Activated CD4-positive, alpha-beta T cell treated with anti-CD3 and anti-CD28 coated beads, Interleukin-2, amount 10 ng/mL, durations not matched to agents 7 days and 5 days (primary cell): Measurements from ENCODE around the gene PRRT2. TPM values are rescaled to one million over a fixed set of nuclear protein-coding genes. Genes with fewer than 3 reads are reported as not detected.
"Not testable (repeated sequence)": the region's sequence is repeated elsewhere in the genome, so short reads cannot be mapped to it uniquely, and the experiment has no call there.

ENCODE experiments used
- CTCF ChIA-PET: fragments of 350-600 bp; sonication (Branson Sonifier 250); formaldehyde crosslinking; loops from one replicate; lab custom pipeline; 2021; ENCODE audit warnings: antibody characterized with exemption; lab: Charles Lee
- POLR2A ChIA-PET: fragments of 350-600 bp; sonication (Branson Sonifier 250); formaldehyde crosslinking; loops from one replicate; lab custom pipeline; 2021; ENCODE audit warnings: antibody characterized with exemption; lab: Charles Lee
- DNase-seq: peaks from one replicate; pipeline ENCODE4 v3.0.0-alpha.2; 2020
- H3K27ac Mint-ChIP-seq: one replicate; pipeline ENCODE4 v1.8.0; 2021; ENCODE audit warnings: mild to moderate bottlenecking, moderate library complexity, mixed read lengths
- H3K27me3 Mint-ChIP-seq: one replicate; pipeline ENCODE4 v1.8.0; 2021; ENCODE audit warnings: mixed read lengths
- H3K36me3 Mint-ChIP-seq: one replicate; pipeline ENCODE4 v1.8.0; 2021; ENCODE audit warnings: low read depth, mixed read lengths
- H3K4me1 Mint-ChIP-seq: one replicate; pipeline ENCODE4 v1.8.0; 2021; ENCODE audit warnings: mixed read lengths
- H3K4me3 Mint-ChIP-seq: one replicate; pipeline ENCODE4 v1.8.0; 2021; ENCODE audit warnings: mild to moderate bottlenecking, moderate library complexity, mixed read lengths
- H3K9me3 Mint-ChIP-seq: one replicate; pipeline ENCODE4 v1.8.0; 2021; ENCODE audit warnings: mixed read lengths
- total RNA-seq, 2 experiments: library from RNA; stranded (reverse); gene quantifications; one replicate each; pipeline ENCODE4 v1.2.3, GENCODE V29; 2021

Gene PRRT2
- total RNA-seq, 2 experiments from 2014 or later: 0.98 to 1.3 TPM

DNA sequence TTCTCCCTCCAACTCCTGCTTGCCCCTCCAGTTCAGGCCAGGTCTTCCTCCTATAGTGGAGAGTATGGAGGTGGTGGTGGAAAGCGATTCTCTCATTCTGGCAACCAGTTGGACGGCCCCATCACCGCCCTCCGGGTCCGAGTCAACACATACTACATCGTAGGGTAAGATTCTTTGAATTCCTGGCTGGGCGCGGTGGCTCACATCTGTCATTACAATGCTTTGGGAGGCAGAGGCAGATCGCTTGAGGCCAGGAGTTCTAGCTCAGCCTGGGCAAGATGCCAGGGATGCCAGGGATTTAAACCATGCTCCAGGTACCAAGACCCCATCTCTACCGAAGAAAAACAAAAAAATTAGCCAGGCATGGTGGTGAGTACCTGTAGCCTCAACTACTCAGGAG is 32.5 kb upstream of the PRRT2 start:
- ChIA-PET CTCF (interaction anchor here (1.4 to 4.8 kb wide), 2 partner anchors 11 kb away, joined by 5 to 20 read pairs; partner anchors contain the start of gene KIF22), POLR2A (no interaction called here)
- peaks cover 2% of the 10 kb centered on the region for H3K36me3 Mint-ChIP-seq

DNA sequence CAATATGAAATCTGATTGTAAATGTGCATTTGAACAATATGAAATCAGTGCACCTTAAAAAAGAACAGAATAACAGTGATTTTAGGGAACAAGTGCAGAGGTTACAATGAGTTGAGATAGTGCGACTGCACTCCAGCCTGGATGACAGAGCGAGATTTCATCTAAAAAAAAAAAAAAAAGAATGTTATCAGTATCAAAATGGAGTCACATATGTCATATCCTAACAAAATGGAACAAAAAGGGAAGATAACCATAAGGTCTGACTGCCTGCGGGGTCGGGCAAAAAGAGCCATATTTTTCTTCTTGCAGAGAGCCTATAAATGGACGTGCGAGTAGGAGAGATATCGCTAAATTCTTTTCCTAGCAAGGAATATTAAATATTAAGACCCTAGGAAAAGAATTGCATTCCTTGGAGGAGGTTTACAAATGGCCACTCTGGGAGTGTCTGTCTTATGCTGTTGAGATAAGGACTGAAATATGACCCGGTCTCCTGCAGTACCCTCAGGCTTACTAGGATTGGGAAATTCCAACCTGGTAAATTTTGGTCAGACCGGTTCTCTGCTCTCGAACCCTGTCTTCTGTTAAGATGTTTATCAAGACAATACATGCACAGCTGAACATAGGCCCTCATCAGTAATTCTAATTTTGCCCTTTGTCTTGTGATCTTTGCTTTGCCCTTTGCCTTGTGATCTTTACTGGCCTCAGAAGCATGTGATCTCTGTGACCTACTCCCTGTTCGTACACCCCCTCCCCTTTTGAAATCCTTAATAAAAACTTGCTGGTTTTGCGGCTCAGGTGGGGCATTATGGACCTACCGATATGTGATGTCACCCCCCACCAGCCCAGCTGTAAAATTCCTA is 28.7 kb upstream of the PRRT2 start:
- H3K4me1 Mint-ChIP-seq: peaks cover 26% of the 10 kb centered on the region
- POLR2A ChIA-PET, H3K27me3 Mint-ChIP-seq, H3K36me3 Mint-ChIP-seq, DNase-seq, H3K27ac Mint-ChIP-seq, H3K4me3 Mint-ChIP-seq, H3K9me3 Mint-ChIP-seq: not testable (repeated sequence)
- CTCF ChIA-PET: interaction anchor here (0.5 to 1.4 kb wide), 2 partner anchors 49 to 224 kb away, joined by 3 to 5 read pairs; no protein-coding TSS in a partner anchor

More for the DNA sequence above, 32.5 kb upstream of the PRRT2 start:
- Mint-ChIP-seq H3K4me3 (no peak overlapping the region), H3K27ac (no peak overlapping the region), H3K27me3 (peaks cover 14% of the 10 kb centered on the region), H3K9me3 (peaks cover 4% of the 10 kb centered on the region), H3K4me1 (peaks cover 15% of the 10 kb centered on the region)
- no peak for DNase-seq

DNA sequence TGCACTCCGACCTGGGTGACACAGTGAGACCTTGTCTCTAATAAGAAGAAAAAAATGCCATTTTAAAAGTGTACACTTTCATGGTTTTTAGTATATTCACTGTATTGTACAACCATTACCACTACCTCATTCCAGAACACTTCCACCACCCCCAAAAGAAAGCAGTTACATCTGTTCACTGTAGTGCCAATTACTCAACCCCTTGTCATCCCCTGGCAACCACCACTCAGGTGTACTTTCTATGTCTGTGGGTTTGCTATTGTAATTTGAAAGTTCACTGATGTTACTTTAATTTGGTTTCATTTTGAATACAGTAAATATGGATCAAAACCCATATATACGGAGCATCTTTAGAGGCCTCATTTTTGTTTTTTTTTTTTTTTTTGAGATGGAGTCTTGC is 27.8 kb upstream of the PRRT2 start:
- ChIA-PET POLR2A (no interaction called here), CTCF (interaction anchor here (0.5 to 2.5 kb wide), 15 partner anchors 11 to 223 kb away, joined by 3 to 25 read pairs (median 5); partner anchors contain the start of gene C16orf54)
- H3K27ac Mint-ChIP-seq: peak overlapping the region; percentile 80
- no peaks in the 10 kb centered on the region for H3K36me3 Mint-ChIP-seq
- H3K4me3 Mint-ChIP-seq: no peak overlapping the region
- peaks cover 4% of the 10 kb centered on the region for H3K9me3 Mint-ChIP-seq
- H3K27me3 Mint-ChIP-seq: peaks cover 5% of the 10 kb centered on the region
- peak; percentile 48 for DNase-seq
- peaks cover 28% of the 10 kb centered on the region for H3K4me1 Mint-ChIP-seq

DNA sequence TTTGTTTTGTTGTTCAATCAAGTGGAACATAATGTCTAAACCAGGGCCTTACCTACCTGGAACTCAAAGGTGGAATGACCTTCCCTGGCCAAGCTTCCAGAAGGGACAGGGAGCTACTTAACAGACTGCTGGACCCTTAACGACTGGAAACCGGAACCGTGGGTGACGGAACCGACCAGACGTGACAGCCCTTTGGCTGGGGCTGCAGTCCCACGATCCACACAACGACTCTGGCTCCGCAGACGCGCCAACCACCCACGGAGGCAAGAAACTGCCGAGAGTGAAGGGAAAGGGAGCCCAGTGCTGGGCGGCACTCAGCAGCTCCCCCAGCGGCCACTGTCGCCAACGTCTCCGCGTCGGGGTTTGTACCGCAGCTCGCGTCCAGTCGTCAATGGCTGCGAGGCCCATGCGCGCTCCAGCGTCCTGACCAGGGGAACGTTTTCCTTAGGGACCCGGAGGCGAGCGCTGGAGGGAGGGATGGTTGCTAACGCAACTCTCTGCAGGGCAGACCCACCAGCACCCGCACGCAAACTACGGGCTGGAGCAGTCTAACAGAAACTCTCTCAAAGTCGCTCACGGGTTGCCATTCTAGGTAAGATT is 27.0 kb upstream of the PRRT2 start:
- Mint-ChIP-seq H3K27ac (peak overlapping the region; percentile 80), H3K36me3 (no peaks in the 10 kb centered on the region), H3K4me1 (peaks cover 33% of the 10 kb centered on the region), H3K9me3 (peaks cover 4% of the 10 kb centered on the region), H3K4me3 (no peak overlapping the region), H3K27me3 (peaks cover 5% of the 10 kb centered on the region)
- CTCF ChIA-PET: interaction anchor here (0.6 to 2.5 kb wide), 24 partner anchors 9 to 223 kb away, joined by 3 to 25 read pairs (median 4); partner anchors contain the start of genes C16orf54 and PAGR1
- POLR2A ChIA-PET: no interaction called here
- DNase-seq: peak; percentile 71

DNA sequence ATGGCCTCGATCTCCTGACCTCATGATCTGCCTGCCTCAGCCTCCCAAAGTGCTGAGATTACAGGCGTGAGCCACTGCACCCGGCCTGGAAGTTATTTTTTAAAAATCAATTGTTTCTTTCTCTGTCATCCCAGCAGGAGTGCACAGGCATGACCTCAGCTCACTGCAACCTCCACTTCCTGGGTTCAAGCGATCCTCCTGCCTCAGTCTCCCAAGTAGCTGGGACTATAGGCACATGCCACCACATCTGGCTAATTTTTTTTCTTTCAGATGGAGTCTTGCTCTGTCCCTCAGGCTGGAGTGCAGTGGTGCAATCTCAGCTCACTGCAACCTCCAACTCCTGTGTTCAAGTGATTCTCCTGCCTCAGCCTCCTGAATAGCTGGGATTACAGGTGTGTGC is 24.8 kb upstream of the PRRT2 start:
- DNase-seq, H3K4me3 Mint-ChIP-seq, POLR2A ChIA-PET, H3K27me3 Mint-ChIP-seq, H3K9me3 Mint-ChIP-seq: not testable (repeated sequence)
- peak overlapping the region; percentile 54 for H3K27ac Mint-ChIP-seq
- peaks cover 13% of the 10 kb centered on the region for H3K36me3 Mint-ChIP-seq
- peaks cover 38% of the 10 kb centered on the region for H3K4me1 Mint-ChIP-seq
- CTCF ChIA-PET: interaction anchor here (0.6 to 1.7 kb wide), 2 partner anchors 17 to 141 kb away, joined by 3 to 5 read pairs; no protein-coding TSS in a partner anchor

DNA sequence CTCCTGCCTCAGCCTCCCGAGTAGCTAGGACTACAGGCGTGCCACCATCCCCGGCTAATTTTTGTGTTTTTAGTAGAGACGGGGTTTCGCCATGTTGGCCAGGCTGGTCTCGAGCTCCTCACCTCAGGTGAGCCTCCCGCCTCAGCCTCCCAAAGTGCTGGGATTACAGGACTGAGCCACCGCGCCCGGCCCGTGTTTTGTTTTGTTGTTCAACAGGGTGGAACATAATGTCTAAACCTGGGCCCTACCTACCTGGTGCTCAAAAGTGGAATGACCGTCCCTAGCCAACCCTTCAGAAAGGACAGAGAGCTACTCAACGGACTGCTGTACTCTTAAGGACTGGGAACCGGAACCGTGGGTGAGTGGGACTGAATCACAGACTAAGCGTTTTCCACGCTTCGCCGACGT is 22.2 kb upstream of the PRRT2 start:
- ChIA-PET CTCF (interaction anchor here (0.5 to 3.5 kb wide), 28 partner anchors 9 to 302 kb away, joined by 3 to 46 read pairs (median 4); partner anchors contain the start of genes MVP, PAGR1, TBX6 and TMEM219), POLR2A (interaction anchor here (0.6 to 2.1 kb wide), 4 partner anchors 15 to 88 kb away, joined by 3 to 9 read pairs (median 6); no protein-coding TSS in a partner anchor)
- Mint-ChIP-seq H3K36me3 (peaks cover 30% of the 10 kb centered on the region), H3K9me3 (no peaks in the 10 kb centered on the region), H3K27me3 (no peaks in the 10 kb centered on the region), H3K4me3 (peak overlapping the region; percentile 99), H3K27ac (peak overlapping the region; percentile 98), H3K4me1 (peaks cover 50% of the 10 kb centered on the region)
- DNase-seq: no peak

DNA sequence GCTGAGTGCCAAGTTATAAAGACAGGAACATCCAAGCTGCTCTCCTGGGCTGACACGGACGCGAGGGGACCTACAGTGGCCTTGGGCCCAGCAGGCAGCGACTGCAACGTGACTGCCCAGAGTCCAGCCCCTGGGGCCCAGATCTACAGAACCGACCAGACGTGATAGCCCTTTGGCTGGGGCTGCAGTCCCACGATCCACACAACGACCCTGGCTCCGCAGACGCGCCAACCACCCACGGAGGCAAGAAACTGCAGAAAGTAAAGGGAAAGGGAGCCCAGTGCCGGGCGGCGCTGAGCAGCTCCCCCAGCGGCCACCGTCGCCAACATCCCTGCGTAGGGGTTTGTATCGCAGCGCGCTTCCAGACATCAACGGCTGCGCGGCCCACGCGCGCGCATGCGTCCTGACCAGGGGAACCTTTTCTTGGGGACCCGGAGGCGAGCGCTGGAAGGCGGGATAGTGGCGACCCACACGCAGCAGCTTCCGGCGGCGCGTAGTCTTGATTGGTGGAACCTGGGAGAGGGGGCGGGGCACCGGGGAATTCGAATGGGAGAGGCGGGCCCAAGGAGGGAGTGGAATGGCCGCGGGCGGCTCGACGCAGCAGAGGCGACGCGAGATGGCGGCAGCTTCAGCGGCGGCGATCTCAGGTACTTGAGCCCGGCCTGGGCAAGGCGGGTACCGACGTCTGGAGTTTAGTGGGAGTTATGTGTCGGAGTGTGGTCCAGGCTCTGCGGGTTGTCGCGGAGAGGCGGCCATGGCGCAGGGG is 21.6 kb upstream of the PRRT2 start, which contains the start of gene KIF22:
TSS of gene KIF22 (plus strand) at position 569 of the 766 bp plus-strand sequence. CDS start at position 578, 9 bp downstream.
- peak; percentile 100 for DNase-seq
- H3K36me3 Mint-ChIP-seq: peaks cover 35% of the 10 kb centered on the region

DNA sequence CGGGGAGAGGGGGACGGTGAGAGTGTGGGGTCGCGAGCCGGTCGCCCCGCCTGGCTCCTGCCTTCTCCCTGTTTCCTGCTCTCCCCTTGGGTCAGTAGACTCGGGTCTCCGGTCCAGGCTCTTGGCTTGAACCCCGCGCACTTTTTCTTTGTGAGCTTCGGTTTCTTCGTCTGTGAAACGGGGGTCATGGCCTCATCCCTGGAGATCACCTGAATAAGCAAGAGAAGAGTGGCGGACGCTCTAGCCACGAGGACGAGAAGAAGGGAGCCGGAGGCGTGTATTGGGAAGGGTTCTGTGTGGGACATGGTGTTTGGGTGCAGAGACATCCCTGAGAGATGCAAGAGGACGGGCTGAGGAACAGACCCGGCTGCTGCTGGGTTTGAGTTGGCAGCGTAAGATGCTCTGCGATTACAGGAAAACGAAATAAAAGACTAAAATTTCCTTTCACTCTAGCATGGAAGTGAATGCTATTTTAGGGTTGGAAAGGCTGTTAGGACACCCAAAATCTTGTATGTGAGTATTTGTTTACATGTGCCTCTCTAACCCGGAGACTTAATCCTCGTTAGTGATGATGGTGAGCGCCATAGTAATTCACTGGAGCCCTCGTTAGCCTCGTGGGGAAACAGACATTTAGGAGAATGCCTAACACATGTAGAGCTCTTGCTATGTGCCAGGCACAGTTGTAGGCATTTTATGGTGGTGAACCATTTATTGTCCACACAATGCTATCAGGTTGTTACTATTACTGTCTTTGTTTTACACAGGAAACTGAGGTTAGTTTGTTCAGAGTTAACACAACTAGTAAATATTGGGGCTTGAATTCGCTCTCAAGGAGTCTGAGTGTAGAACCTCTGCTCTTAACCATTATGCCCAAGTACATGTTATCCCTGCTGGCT is 20.8 kb upstream of the PRRT2 start:
- ChIA-PET POLR2A (interaction anchor here (0.6 to 2.1 kb wide), 3 partner anchors 13 to 29 kb away, joined by 3 to 9 read pairs (median 9); no protein-coding TSS in a partner anchor), CTCF (interaction anchor here (0.5 to 3.5 kb wide), 29 partner anchors 7 to 301 kb away, joined by 3 to 46 read pairs (median 4); partner anchors contain the start of genes MVP, PAGR1, TBX6 and TMEM219)
- Mint-ChIP-seq H3K9me3 (no peaks in the 10 kb centered on the region), H3K36me3 (peaks cover 42% of the 10 kb centered on the region), H3K4me1 (peaks cover 49% of the 10 kb centered on the region), H3K27ac (peak overlapping the region; percentile 98), H3K27me3 (no peaks in the 10 kb centered on the region), H3K4me3 (peak overlapping the region; percentile 99)
- DNase-seq: no peak

More for the DNA sequence above, 21.6 kb upstream of the PRRT2 start, which contains the start of gene KIF22:
- Mint-ChIP-seq H3K4me1 (peaks cover 50% of the 10 kb centered on the region), H3K4me3 (peak within 1 kb of the TSS; percentile 99), H3K27me3 (no peaks in the 10 kb centered on the region), H3K9me3 (no peaks in the 10 kb centered on the region), H3K27ac (peak within 1 kb of the TSS; percentile 98)
- CTCF ChIA-PET: interaction anchor here (0.5 to 3.5 kb wide), 37 partner anchors 8 to 301 kb away, joined by 3 to 46 read pairs (median 4); partner anchors contain the start of genes MVP, PAGR1, TBX6 and TMEM219
- POLR2A ChIA-PET: interaction anchor here (0.6 to 2.1 kb wide), 4 partner anchors 14 to 28 kb away, joined by 3 to 9 read pairs (median 6); no protein-coding TSS in a partner anchor

DNA sequence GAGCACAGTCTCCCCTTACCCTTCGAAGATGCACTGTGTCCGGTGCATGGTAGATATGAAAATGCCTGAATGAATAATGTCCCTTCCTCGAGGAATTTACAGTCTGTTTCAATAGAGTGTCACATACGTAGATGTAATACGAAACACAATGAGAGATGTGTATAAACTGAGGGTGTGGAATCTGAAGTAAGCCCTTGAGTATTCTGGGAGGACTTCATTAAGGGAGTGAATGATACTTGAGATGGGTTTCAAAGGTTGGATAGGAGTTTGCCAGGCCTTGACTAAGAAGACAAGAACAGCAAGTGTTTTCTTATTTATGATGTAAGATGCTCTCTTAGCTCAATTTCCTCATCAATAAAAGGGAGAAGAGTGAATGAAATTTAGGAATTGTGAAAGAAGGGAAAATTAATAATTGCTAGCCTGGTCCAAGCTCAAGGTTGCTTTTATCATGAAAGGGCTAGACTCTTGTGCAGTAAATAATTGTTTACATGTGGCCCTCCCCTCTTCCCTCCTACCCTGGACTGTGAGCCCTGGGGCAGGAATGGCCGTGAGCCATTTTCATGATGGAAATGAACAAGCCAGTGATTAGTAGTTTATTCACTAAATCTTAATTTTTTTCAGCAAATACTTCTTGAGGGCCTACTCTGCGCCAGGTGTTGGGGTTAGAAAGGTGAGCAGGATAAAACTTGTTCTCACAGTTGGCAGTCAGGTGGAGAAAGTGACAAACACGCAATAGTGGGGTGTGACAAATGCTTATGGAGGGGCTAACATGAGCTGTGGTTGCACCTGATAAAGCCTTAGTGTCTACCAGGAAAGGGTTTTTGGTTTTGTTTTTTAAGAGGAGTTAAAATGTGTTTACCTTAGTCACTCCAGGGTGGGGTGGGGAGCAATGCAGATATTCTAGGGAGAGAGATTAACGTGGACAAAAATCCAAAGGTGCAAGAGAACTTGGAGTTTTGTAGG is 19.9 kb upstream of the PRRT2 start:
- peak overlapping the region; percentile 99 for H3K4me3 Mint-ChIP-seq
- H3K36me3 Mint-ChIP-seq: peaks cover 51% of the 10 kb centered on the region
- peak overlapping the region; percentile 98 for H3K27ac Mint-ChIP-seq
- DNase-seq: no peak
- POLR2A ChIA-PET: interaction anchor here (2.1 kb wide), 1 partner anchor 12 kb away, joined by 9 read pairs; no protein-coding TSS in a partner anchor
- H3K4me1 Mint-ChIP-seq: peaks cover 49% of the 10 kb centered on the region
- H3K9me3 Mint-ChIP-seq: no peaks in the 10 kb centered on the region
- CTCF ChIA-PET: interaction anchor here (1.1 to 3.5 kb wide), 3 partner anchors 12 to 23 kb away, joined by 4 to 20 read pairs (median 5); partner anchors contain the start of gene PAGR1
- H3K27me3 Mint-ChIP-seq: no peaks in the 10 kb centered on the region

DNA sequence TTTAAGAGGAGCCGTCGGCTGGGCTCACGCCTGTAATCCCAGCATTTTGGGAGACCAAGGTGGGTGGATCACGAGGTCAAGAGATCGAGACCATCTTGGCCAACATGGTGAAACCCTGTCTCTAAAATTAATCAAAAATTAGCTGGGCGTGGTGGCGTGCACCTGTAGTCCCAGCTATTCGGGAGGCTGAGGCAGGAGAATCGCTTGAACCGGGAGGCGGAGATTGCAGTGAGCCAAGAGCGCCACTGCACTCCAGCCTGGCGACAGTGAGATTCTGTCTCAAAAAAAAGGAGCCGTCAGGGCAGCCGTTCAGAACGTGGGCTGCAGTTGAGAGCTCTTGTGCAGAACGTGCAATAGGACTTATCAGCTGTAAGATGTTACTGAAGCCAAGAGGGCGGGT is 18.8 kb upstream of the PRRT2 start:
- not testable (repeated sequence) for H3K4me3 Mint-ChIP-seq, H3K9me3 Mint-ChIP-seq, H3K27me3 Mint-ChIP-seq, DNase-seq
- CTCF ChIA-PET: interaction anchor here (1.1 to 2.0 kb wide), 4 partner anchors 7 to 22 kb away, joined by 3 to 6 read pairs (median 4); partner anchors contain the start of gene PAGR1
- peaks cover 58% of the 10 kb centered on the region for H3K36me3 Mint-ChIP-seq
- peak overlapping the region; percentile 71 for H3K27ac Mint-ChIP-seq
- POLR2A ChIA-PET: interaction anchor here (0.7 kb wide), 1 partner anchor 357 kb away, joined by 3 read pairs; no protein-coding TSS in a partner anchor
- peaks cover 49% of the 10 kb centered on the region for H3K4me1 Mint-ChIP-seq
